ENCODE measurements around the gene MAP2K5.

The MAP2K5 gene

DNA sequence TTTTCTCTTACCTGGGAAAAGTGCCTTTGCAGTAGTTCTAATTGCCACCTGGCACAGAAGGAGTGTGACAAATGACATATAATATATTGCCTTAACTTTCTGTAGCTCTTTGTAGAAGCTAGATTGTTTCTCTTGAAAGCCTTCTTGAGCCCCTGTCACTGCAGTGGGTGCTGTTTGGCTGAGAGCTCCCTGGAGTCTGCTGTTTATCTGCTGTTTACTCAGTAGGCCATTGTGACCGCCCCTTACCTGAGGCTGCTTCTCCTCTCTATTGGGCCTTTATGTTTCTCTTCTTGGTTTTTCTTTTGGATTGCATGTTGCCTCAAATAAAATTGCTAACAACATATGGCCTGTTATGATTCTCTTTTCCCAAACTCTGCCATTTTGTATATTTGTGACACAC, 16.7 kb downstream of the MAP2K5 start:
- Histone ChIP-seq H3K4me2 (ENCODE audit: low read length) (no peak overlapping the region), H3K4me1 (ENCODE audit: low read length) (no peaks in the 10 kb centered on the region; the same call in 1 of the 2 replicates), H3K27ac (ENCODE audit: low read length) (no peak overlapping the region), H3K79me2 (ENCODE audit: low read length) (no peaks in the 10 kb centered on the region), H3K9ac (ENCODE audit: low read length) (no peak overlapping the region), H3K9me3 (ENCODE audit: insufficient read depth, low read length) (no peaks in the 10 kb centered on the region), H3K4me3 (ENCODE audit: low read length) (no peak overlapping the region), H3K36me3 (replicated peaks; ENCODE audit: low read depth, low read length) (peaks cover 24% of the 10 kb centered on the region), H4K20me1 (ENCODE audit: insufficient read depth, low read length) (no peaks in the 10 kb centered on the region), H3K27me3 (ENCODE audit: low read depth, low read length) (no peaks in the 10 kb centered on the region), H2AFZ (ENCODE audit: low read depth, low read length) (no peak overlapping the region)
- TF ChIP-seq, protein P1, sequence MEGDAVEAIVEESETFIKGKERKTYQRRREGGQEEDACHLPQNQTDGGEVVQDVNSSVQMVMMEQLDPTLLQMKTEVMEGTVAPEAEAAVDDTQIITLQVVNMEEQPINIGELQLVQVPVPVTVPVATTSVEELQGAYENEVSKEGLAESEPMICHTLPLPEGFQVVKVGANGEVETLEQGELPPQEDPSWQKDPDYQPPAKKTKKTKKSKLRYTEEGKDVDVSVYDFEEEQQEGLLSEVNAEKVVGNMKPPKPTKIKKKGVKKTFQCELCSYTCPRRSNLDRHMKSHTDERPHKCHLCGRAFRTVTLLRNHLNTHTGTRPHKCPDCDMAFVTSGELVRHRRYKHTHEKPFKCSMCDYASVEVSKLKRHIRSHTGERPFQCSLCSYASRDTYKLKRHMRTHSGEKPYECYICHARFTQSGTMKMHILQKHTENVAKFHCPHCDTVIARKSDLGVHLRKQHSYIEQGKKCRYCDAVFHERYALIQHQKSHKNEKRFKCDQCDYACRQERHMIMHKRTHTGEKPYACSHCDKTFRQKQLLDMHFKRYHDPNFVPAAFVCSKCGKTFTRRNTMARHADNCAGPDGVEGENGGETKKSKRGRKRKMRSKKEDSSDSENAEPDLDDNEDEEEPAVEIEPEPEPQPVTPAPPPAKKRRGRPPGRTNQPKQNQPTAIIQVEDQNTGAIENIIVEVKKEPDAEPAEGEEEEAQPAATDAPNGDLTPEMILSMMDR (IDR thresholded peaks at IDR 0.05; ENCODE audit: low read depth, low read length), result no peak
- no peak for TF ChIP-seq EZH2phosphoT487 (IDR thresholded peaks at IDR 0.05; ENCODE audit: low read depth)

DNA sequence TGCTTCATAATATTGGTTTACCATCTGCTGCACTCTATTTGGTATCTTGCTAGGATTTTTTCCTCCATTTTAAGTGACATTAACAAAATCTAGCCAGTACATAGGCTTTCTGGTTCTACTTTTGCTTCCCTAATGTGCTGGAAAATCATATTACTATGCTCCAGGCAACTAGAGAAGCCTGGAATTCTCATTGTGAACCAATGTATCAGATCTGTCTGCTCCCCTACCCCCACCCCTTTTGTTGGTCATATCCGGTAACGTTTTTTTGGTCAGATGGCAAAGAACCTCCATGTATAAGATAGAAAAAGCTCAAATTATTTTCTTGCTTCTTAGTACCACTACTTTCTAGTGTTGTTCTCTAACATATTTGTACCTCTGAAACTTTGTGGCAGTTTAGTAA, 17.1 kb downstream of the MAP2K5 start:
- Histone ChIP-seq H3K36me3 (replicated peaks; ENCODE audit: low read depth, low read length) (peaks cover 24% of the 10 kb centered on the region), H3K4me2 (ENCODE audit: low read length) (no peak overlapping the region), H3K27ac (ENCODE audit: low read length) (no peak overlapping the region), H3K79me2 (ENCODE audit: low read length) (no peaks in the 10 kb centered on the region), H4K20me1 (ENCODE audit: insufficient read depth, low read length) (no peaks in the 10 kb centered on the region), H3K9me3 (ENCODE audit: insufficient read depth, low read length) (no peaks in the 10 kb centered on the region), H3K4me1 (ENCODE audit: low read length) (peaks cover 3% of the 10 kb centered on the region), H3K4me3 (ENCODE audit: low read length) (no peak overlapping the region), H3K9ac (ENCODE audit: low read length) (no peak overlapping the region), H3K27me3 (ENCODE audit: low read depth, low read length) (no peaks in the 10 kb centered on the region), H2AFZ (ENCODE audit: low read depth, low read length) (no peak overlapping the region)
- TF ChIP-seq EZH2phosphoT487 (IDR thresholded peaks at IDR 0.05; ENCODE audit: low read depth), result no peak
- TF ChIP-seq, protein P1 (IDR thresholded peaks at IDR 0.05; ENCODE audit: low read depth, low read length), result no peak

DNA sequence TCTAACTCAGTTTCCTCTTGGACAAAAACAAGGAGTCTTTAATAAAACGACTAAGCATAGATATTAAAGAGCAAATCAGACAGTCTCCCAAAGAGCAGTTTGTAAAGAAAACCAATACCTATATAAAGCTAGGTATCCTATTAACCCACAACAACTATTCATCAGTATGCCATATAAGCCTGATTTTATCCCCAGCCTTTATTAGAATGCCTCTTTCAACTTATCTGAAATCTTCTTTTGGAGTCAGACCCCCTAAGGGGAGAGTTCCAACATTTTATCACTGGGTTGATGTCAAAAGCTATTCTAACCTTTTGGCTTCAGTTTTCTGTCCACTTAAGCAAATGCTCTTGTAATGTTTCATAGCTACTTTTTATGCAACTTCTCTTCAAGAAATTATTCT, 17.8 kb downstream of the MAP2K5 start:
- no peaks in the 10 kb centered on the region for H3K9me3 ChIP-seq (ENCODE audit: insufficient read depth, low read length)
- no peaks in the 10 kb centered on the region for H3K27me3 ChIP-seq (ENCODE audit: low read depth, low read length)
- H2AFZ ChIP-seq (ENCODE audit: low read depth, low read length), result no peak overlapping the region
- no peaks in the 10 kb centered on the region for H3K79me2 ChIP-seq (ENCODE audit: low read length)
- H3K4me3 ChIP-seq (ENCODE audit: low read length), result no peak overlapping the region
- H4K20me1 ChIP-seq (ENCODE audit: insufficient read depth, low read length), result no peaks in the 10 kb centered on the region
- H3K36me3 ChIP-seq (replicated peaks; ENCODE audit: low read depth, low read length), result peaks cover 24% of the 10 kb centered on the region
- TF ChIP-seq, protein P1 (IDR thresholded peaks at IDR 0.05; ENCODE audit: low read depth, low read length), result no peak
- no peak overlapping the region for H3K9ac ChIP-seq (ENCODE audit: low read length)
- peaks cover 8% of the 10 kb centered on the region for H3K4me1 ChIP-seq (ENCODE audit: low read length)
- H3K27ac ChIP-seq (ENCODE audit: low read length), result no peak overlapping the region
- no peak overlapping the region for H3K4me2 ChIP-seq (ENCODE audit: low read length)

DNA sequence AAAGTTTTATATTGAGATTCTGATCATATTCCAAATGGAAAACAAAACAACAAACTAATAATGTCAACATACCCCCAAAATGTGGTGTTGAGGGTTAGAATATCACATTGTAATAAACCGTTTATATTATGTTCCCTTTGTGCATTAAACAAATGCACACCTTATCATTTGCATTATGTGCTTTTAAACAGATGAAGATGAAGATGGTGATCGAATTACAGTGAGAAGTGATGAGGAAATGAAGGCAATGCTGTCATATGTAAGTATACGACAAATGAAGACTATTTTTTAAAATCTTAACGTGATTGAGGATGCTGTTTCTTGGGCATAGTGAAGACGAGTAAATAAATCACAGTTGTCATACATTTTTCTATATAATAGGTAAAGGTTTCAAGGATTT, 20.6 kb downstream of the MAP2K5 start:
- Histone ChIP-seq H3K27me3 (ENCODE audit: low read depth, low read length) (no peaks in the 10 kb centered on the region), H3K79me2 (ENCODE audit: low read length) (no peaks in the 10 kb centered on the region), H3K4me2 (ENCODE audit: low read length) (no peak overlapping the region), H2AFZ (ENCODE audit: low read depth, low read length) (no peak overlapping the region), H3K9me3 (ENCODE audit: insufficient read depth, low read length) (no peaks in the 10 kb centered on the region), H4K20me1 (ENCODE audit: insufficient read depth, low read length) (no peaks in the 10 kb centered on the region), H3K9ac (ENCODE audit: low read length) (no peak overlapping the region), H3K36me3 (replicated peaks; ENCODE audit: low read depth, low read length) (peaks cover 11% of the 10 kb centered on the region), H3K4me3 (ENCODE audit: low read length) (no peak overlapping the region), H3K27ac (ENCODE audit: low read length) (no peak overlapping the region), H3K4me1 (ENCODE audit: low read length) (peaks cover 8% of the 10 kb centered on the region)
- TF ChIP-seq, protein P1 (IDR thresholded peaks at IDR 0.05; ENCODE audit: low read depth, low read length), result no peak
- no peak for TF ChIP-seq EZH2phosphoT487 (IDR thresholded peaks at IDR 0.05; ENCODE audit: low read depth)

Measured in OCI-LY3 (cell line).